Activated CD4-positive, alpha-beta T cell treated with anti-CD3 and anti-CD28 coated beads, Interleukin-2, amount 50 U/mL, for 16 hours (primary cell): Measurements from ENCODE around the gene DDO.
"Not testable (repeated sequence)": the region's sequence is repeated elsewhere in the genome, so short reads cannot be mapped to it uniquely, and the experiment has no call there.

Source experiments
- DNase-seq: peaks from one replicate; pipeline ENCODE4 v3.0.0-alpha.2; 2020

DDO gene

GRCh38 chr6:110366256-110366655 is 49.1 kb downstream of the DDO start:
- DNase-seq: no peak

GRCh38 chr6:110364364-110365105 is 50.8 kb downstream of the DDO start:
- DNase-seq: no peak

- no peak for DNase-seq
Measured at GRCh38 chr6:110363748-110364147, 51.6 kb downstream of the DDO start.

- no peak for DNase-seq
Measured at GRCh38 chr6:110360676-110361075, 54.7 kb downstream of the DDO start.

GRCh38 chr6:110359556-110359955 is 55.8 kb downstream of the DDO start:
- DNase-seq: no peak

GRCh38 chr6:110358553-110359160 is 56.7 kb downstream of the DDO start:
- DNase-seq: no peak

GRCh38 chr6:110357664-110358552 is 57.5 kb downstream of the DDO start, which contains the start of gene METTL24:
METTL24 (minus strand) TSS chr6:110358349; CDS start chr6:110358272, 77 bp downstream.
- no peak for DNase-seq

- DNase-seq: no peak
Measured at GRCh38 chr6:110357298-110357663, 58.1 kb downstream of the DDO start.

GRCh38 chr6:110356778-110357177 is 58.6 kb downstream of the DDO start:
- no peak for DNase-seq

- DNase-seq: no peak
Measured at GRCh38 chr6:110355727-110356126, 59.6 kb downstream of the DDO start.

- no peak for DNase-seq
Measured at GRCh38 chr6:110355022-110355421, 60.4 kb downstream of the DDO start.

GRCh38 chr6:110354153-110354552 is 61.2 kb downstream of the DDO start:
- no peak for DNase-seq

- DNase-seq: no peak
Measured at GRCh38 chr6:110353457-110354001, 61.8 kb downstream of the DDO start.

GRCh38 chr6:110352563-110353262 is 62.7 kb downstream of the DDO start:
- DNase-seq: no peak

GRCh38 chr6:110351986-110352385 is 63.4 kb downstream of the DDO start:
- DNase-seq: no peak

- DNase-seq: no peak
Measured at GRCh38 chr6:110351546-110351945, 63.8 kb downstream of the DDO start.

GRCh38 chr6:110350593-110350992 is 64.8 kb downstream of the DDO start:
- not testable (repeated sequence) for DNase-seq

GRCh38 chr6:110348961-110349690 is 66.2 kb downstream of the DDO start:
- DNase-seq: no peak

GRCh38 chr6:110345025-110345424 is 70.3 kb downstream of the DDO start:
- no peak for DNase-seq

- DNase-seq: no peak
Measured at GRCh38 chr6:110342759-110343158, 72.6 kb downstream of the DDO start.
